ENCODE measurements around the gene PRMT9. TPM values are rescaled to one million over a fixed set of nuclear protein-coding genes. Genes with fewer than 3 reads are reported as not detected.

The PRMT9 gene
- total RNA-seq, 1 experiment from 2014 or later, result 7.7 TPM

DNA sequence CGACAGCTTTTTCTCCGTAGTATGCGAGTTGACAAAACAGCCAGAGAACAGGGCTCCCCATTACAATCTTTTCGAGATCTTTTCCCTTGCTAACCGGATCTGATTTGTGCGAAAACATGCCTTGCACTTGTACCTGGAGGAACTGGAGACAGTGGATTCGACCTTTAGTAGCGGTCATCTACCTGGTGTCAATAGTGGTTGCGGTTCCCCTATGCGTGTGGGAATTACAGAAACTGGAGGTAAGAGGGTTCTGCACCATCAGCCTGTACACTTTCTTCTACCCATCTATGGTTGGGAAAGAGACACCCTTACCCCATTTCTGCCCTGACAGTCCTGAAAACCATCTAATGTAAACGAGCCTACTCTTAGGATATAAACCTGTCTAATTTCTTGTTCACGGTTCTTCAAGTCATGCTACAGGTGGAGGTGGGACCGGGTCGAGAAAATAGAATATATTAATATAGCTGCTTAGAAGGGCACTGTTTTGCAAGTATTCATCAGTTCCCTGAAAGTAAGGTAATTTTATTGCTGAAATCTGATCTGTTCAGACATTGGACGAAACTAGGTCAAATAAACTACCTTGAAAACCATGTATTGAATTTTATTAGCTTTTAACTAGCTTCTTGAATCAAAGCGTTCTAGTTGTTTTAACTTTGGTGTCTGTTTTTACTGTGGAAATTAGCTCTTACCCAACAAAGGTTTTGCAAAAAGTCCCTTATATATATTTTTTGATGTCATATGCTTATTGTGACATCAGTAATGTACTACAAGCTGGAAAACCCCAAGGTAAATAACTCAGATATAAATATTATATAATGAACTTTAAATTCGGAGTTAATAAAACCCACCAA is 65.9 kb downstream of the PRMT9 start:
- no peak for DNase-seq (ENCODE audit: low spot score)

DNA sequence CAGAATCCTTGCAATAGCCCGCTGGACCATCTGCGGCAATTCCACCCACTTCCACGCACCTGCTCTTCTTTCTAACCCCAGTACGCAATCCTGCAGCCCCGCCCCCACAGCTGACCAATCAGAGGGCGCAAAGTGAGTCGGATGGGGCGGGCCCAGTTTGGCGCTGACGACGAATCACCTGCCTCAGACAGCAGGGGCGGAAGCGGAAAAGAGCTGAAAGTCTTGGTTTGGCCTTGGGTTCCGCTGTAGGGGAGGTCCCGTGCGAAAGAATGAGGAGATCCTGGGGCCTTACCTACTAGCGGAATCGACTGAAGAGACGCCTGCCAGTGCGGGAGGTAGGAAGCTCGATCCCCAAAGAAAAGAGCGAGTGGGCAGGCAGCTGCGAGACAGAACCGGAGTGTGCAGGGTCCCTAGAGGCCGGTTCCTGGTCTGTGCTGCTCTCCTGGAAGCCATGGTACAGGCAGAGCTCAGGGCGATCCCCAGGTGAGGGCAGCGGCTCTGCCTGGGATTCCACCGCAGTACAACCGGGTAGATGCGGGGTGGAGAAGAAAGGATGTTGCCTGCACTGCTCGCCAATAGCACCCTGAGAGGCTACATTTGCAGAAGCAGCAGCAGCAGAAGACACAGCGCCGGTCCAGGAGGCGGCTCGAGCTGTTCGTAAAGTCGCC is 66.7 kb downstream of the PRMT9 start, which contains the start of gene TMEM184C:
Gene TMEM184C (plus strand): TSS at position 225 of the 668 bp plus-strand sequence. CDS start 560 bp downstream, outside the sequence.
- peak; percentile 91 for DNase-seq (ENCODE audit: low spot score)

GRCh38 chr4:147616849-147617172 is 67.2 kb downstream of the PRMT9 start:
- no peak for DNase-seq (ENCODE audit: low spot score)

DNA sequence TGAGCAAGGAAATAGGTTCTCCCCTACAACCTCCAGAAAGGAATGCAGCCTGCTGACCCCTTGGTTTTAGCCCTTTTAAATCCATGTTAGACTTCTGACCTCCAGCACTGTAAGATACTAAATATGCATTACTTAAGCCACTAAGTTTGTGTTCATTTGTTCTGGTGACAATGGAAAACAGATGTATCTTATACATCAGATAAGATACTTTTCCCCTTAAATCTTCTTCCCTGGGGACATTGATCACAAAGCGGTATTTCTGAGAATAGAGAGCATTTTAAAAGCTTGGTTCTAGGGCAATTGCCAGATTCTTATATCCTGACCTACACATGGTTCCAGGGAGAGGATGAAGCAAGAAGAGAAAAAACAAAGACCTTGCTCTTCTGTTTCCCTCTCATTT is 73.3 kb downstream of the PRMT9 start:
- DNase-seq (ENCODE audit: low spot score), result no peak

DNA sequence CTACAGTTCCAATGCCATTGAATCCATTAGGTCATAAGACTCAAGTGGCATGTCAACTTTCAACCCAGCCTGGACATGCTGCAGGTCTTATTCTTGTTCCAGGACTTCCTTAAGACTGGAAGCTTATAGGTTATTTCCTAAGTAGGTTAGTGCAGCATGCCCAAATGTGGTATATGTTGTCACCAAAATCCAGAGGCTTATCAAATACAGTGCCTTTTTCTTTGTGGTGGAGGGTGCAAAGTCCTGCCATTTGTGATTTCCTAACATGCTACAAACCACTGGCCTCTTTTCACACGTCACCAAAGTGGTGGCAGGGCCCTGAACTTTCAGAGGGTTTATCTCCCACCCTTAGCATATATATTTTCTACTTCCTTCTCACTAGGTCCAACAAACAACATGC is 76.5 kb downstream of the PRMT9 start:
- DNase-seq (ENCODE audit: low spot score), result no peak

DNA sequence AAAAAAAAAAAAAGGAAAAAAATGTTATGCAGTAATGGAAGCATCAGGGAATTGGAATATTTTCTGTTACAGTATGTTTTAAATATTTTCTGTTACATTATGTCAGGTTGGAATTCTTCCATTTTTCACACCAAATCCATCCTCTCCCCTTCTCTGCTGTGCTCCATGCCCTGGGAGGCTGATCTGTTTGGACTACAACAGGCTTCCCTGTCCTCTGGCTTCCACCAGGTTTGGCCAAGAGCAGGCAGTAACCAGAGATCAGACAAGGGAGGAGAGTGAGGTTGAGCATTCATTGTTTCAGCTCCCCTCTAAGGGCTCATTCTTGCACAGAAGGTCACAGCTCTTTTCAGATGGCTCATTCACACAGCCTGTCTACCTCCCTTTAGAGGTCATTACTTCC is 78.5 kb downstream of the PRMT9 start:
- no peak for DNase-seq (ENCODE audit: low spot score)

DNA sequence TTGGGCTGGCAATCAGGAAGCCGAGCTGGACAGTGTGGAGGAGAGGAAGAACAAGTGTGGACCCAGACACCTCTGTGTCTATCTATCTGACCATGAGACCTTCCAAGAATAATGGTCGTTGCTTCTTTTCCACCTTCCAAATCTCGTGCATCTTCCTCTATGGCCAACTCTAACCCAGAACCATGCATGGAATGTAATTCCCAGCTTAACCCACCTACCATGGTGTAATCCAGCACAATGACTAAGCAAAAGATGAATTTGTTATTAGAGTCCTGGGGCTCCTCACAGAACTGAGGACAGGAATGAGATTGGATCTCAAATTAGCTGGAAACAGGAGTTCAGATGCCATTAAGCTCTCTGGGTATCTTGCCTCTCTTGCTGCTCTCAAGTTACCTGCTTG is 84.2 kb downstream of the PRMT9 start:
- no peak for DNase-seq (ENCODE audit: low spot score)

DNA sequence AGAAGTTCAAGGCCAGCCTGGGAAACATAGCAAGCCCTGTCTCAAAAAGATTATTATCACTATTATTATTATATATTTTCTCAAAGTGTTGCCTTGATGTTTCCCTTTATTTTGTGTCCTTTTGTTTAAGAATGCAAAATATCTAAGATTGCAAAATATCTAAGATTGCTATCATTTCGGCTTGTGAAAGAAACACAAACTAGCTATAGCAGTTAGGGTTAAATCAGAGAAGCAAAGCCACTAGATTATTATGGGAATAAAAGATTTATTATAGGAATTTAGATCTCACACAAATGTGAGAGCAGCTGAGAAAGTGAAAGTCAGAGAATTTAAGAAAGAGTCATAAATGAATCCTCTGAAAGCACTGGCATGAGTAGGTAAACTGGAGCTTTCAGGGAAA is 84.8 kb downstream of the PRMT9 start:
- DNase-seq (ENCODE audit: low spot score), result no peak

DNA sequence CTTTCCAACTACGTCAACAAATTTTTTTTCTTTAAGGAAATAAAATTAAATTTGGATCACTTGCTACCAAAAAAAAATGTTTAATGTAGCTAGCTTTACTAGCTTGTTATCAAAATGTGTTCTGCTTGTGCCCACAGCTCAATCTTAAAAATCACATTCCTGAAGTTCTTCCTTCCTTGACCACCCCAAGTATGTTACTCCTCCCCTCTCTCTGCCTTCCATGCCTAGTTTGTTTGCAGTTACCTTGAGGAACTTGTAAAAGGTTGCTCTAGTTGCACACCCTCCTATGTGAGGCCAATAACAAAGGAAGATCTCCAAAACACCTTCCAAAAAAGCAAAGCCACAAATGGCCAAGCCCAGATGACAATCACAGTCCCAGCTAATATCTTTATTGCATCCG is 86.4 kb downstream of the PRMT9 start:
- DNase-seq (ENCODE audit: low spot score), result no peak

GRCh38 chr4:147596981-147597380 is 87.0 kb downstream of the PRMT9 start:
- peak; percentile 85 for DNase-seq (ENCODE audit: low spot score)

- DNase-seq (ENCODE audit: low spot score), result no peak
Observed at GRCh38 chr4:147596377-147596776, 87.6 kb downstream of the PRMT9 start.

- no peak for DNase-seq (ENCODE audit: low spot score)
Observed at GRCh38 chr4:147594578-147594977, 89.4 kb downstream of the PRMT9 start.

- DNase-seq (ENCODE audit: low spot score), result no peak
Observed at GRCh38 chr4:147594107-147594506, 89.9 kb downstream of the PRMT9 start.

GRCh38 chr4:147591106-147591505 is 92.9 kb downstream of the PRMT9 start:
- no peak for DNase-seq (ENCODE audit: low spot score)

DNA sequence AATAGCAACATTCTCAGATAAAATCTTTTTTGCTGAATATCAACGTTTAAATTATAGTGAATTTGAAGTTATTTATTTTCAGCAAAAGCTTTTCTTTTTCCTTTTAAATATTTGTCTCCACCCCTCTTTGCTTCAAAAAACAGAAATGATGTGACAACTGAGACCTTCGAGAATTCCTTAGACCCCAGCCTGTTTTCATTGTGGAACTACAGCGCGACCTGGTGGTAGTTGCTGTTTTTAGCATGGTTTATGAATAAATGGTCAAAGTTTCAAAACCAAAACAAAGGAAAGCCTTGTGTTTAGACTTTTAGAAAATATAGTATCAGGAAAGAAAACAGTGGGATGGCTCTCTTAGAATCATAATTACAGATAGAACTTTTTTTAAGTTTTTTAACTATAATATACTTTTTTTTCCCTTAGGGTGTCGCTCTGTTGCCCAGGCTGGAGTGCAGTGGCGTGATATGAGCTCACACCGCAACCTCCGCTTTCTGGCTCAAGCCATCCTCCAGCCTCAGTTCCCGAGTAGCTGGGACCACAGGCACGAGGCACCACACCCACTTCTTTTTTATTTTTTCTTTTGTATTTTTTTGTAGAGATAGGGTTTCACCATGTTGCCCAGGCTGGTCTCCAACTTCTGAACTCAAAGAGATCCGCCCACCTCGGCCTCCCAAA is 93.6 kb downstream of the PRMT9 start:
- DNase-seq (ENCODE audit: low spot score), result peak; percentile 41

DNA sequence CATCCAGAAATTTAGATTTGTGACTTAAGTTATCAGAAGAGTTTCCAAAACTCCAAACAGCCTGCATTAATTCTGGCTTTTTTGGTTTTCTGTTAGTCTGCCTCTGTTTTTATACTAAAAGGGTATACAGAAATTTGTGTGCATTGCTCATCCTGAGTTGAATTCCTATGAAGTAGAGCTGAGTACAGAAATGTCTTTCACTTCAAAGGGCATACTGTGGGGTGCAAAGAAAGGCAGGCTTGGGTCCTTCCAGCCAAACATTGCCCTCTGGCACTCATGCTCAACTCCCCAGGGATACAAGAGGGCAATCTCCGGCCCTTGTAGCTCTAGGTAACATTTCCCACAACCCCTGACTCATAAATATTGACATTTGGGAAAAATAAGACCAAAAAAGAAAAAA is 94.4 kb downstream of the PRMT9 start:
- no peak for DNase-seq (ENCODE audit: low spot score)

Other genes starting within 250 kb of the PRMT9 start
- 0.31 and 0.57 TPM in 2 replicates for gene EDNRA, start 203.1 kb downstream of the PRMT9 start, total RNA-seq (2014; rRNA removed; shearing (Covaris generic))
- gene TMEM184C, start 66.8 kb downstream of the PRMT9 start, total RNA-seq (2014; rRNA removed; shearing (Covaris generic)), result 32.0 and 44.7 TPM in 2 replicates
- gene ARHGAP10, start 47.9 kb upstream of the PRMT9 start, total RNA-seq (2014; rRNA removed; shearing (Covaris generic)), result 9.1 and 10.3 TPM in 2 replicates